ENCODE results near the gene RNASE8. TPM values are rescaled to one million over a fixed set of nuclear protein-coding genes. Genes with fewer than 3 reads are reported as not detected.

RNASE8 gene
- polyA plus RNA-seq, 1 donor from 2014 or later, result not detected

DNA sequence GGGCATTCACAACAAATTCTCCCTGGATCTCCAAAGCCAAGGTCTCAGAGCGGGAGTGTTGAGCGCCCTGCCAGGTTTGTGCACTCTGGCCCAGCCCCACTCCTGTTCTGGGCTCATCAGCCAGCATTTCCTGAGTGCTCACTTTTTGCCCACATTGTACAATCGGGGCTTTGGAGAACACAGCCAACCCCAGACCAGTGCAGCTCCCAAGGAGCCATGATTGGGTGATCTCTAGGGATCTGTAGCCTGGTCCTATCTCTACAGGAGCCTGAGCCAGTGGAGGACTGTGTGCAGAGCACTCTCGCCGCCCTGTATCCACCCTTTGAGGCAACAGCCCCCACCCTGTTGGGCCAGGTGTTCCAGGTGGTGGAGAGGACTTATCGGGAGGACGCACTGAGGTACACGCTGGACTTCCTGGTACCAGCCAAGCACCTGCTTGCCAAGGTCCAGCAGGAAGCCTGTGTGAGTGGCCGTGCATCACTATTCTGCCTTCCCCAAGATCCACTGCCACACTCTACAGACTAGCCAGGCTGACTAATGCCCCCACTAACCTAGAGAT lies 15.2 kb downstream of the RNASE8 start:
- H3K9me2 ChIP-seq (ENCODE audit: insufficient read depth, low read length), result no peaks in the 10 kb centered on the region
- TF ChIP-seq POLR2AphosphoS5 (IDR thresholded peaks at IDR 0.05) (no peak), MXI1 (conservative IDR thresholded peaks at IDR 0.05; ENCODE audit: poor library complexity, severe bottlenecking) (no peak), EP300 (conservative IDR thresholded peaks at IDR 0.05; ENCODE audit: poor library complexity, severe bottlenecking) (no peak), EZH2 (IDR thresholded peaks at IDR 0.05; ENCODE audit: borderline replicate concordance, insufficient read depth, low read length, poor library complexity, severe bottlenecking) (no peak), RAD21 (conservative IDR thresholded peaks at IDR 0.05) (no peak)
- TF ChIP-seq, protein P1, sequence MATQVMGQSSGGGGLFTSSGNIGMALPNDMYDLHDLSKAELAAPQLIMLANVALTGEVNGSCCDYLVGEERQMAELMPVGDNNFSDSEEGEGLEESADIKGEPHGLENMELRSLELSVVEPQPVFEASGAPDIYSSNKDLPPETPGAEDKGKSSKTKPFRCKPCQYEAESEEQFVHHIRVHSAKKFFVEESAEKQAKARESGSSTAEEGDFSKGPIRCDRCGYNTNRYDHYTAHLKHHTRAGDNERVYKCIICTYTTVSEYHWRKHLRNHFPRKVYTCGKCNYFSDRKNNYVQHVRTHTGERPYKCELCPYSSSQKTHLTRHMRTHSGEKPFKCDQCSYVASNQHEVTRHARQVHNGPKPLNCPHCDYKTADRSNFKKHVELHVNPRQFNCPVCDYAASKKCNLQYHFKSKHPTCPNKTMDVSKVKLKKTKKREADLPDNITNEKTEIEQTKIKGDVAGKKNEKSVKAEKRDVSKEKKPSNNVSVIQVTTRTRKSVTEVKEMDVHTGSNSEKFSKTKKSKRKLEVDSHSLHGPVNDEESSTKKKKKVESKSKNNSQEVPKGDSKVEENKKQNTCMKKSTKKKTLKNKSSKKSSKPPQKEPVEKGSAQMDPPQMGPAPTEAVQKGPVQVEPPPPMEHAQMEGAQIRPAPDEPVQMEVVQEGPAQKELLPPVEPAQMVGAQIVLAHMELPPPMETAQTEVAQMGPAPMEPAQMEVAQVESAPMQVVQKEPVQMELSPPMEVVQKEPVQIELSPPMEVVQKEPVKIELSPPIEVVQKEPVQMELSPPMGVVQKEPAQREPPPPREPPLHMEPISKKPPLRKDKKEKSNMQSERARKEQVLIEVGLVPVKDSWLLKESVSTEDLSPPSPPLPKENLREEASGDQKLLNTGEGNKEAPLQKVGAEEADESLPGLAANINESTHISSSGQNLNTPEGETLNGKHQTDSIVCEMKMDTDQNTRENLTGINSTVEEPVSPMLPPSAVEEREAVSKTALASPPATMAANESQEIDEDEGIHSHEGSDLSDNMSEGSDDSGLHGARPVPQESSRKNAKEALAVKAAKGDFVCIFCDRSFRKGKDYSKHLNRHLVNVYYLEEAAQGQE (IDR thresholded peaks at IDR 0.05; ENCODE audit: borderline replicate concordance), result no peak
- TF ChIP-seq, protein P2, sequence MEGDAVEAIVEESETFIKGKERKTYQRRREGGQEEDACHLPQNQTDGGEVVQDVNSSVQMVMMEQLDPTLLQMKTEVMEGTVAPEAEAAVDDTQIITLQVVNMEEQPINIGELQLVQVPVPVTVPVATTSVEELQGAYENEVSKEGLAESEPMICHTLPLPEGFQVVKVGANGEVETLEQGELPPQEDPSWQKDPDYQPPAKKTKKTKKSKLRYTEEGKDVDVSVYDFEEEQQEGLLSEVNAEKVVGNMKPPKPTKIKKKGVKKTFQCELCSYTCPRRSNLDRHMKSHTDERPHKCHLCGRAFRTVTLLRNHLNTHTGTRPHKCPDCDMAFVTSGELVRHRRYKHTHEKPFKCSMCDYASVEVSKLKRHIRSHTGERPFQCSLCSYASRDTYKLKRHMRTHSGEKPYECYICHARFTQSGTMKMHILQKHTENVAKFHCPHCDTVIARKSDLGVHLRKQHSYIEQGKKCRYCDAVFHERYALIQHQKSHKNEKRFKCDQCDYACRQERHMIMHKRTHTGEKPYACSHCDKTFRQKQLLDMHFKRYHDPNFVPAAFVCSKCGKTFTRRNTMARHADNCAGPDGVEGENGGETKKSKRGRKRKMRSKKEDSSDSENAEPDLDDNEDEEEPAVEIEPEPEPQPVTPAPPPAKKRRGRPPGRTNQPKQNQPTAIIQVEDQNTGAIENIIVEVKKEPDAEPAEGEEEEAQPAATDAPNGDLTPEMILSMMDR (IDR thresholded peaks at IDR 0.05; ENCODE audit: poor library complexity, severe bottlenecking), result no peak
- H3K9ac ChIP-seq (ENCODE audit: low read length), result no peak overlapping the region
- no peak overlapping the region for H2AFZ ChIP-seq (ENCODE audit: low read depth, low read length)
- H3K4me3 ChIP-seq (ENCODE audit: low read length), result no peak overlapping the region
- H3K27ac ChIP-seq (ENCODE audit: low read length), result no peak overlapping the region
- H3K36me3 ChIP-seq (ENCODE audit: insufficient read depth, low read length), result peaks cover 5% of the 10 kb centered on the region
- no peak overlapping the region for H3K4me2 ChIP-seq (ENCODE audit: low read length)
- no peaks in the 10 kb centered on the region for H3K27me3 ChIP-seq (ENCODE audit: insufficient read depth, low read depth, low read length)
- H4K20me1 ChIP-seq (ENCODE audit: insufficient read depth), result no peaks in the 10 kb centered on the region
- peaks cover 7% of the 10 kb centered on the region for H3K79me2 ChIP-seq (replicated peaks; ENCODE audit: insufficient read depth, low read length)
- H3K9me3 ChIP-seq (ENCODE audit: low read length), result no peaks in the 10 kb centered on the region
- H3F3A ChIP-seq (ENCODE audit: insufficient read depth, low read length, poor library complexity, severe bottlenecking), result peaks cover 4% of the 10 kb centered on the region

DNA sequence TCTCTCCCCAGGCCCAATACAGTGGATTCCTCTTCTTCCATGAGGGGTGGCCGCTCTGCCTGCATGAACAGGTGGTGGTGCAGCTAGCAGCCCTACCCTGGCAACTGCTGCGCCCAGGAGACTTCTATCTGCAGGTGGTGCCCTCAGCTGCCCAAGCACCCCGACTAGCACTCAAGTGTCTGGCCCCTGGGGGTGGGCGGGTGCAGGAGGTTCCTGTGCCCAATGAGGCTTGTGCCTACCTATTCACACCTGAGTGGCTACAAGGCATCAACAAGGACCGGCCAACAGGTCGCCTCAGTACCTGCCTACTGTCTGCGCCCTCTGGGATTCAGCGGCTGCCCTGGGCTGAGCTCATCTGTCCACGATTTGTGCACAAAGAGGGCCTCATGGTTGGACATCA lies 16.3 kb downstream of the RNASE8 start:
- Histone ChIP-seq H3K9me2 (ENCODE audit: insufficient read depth, low read length) (no peaks in the 10 kb centered on the region), H3K4me2 (ENCODE audit: low read length) (no peak overlapping the region), H2AFZ (ENCODE audit: low read depth, low read length) (no peak overlapping the region), H3K27me3 (ENCODE audit: insufficient read depth, low read depth, low read length) (no peaks in the 10 kb centered on the region), H3K9me3 (ENCODE audit: low read length) (no peaks in the 10 kb centered on the region), H4K20me1 (ENCODE audit: insufficient read depth) (no peaks in the 10 kb centered on the region), H3K36me3 (ENCODE audit: insufficient read depth, low read length) (peaks cover 5% of the 10 kb centered on the region), H3F3A (ENCODE audit: insufficient read depth, low read length, poor library complexity, severe bottlenecking) (no peaks in the 10 kb centered on the region), H3K79me2 (replicated peaks; ENCODE audit: insufficient read depth, low read length) (peaks cover 7% of the 10 kb centered on the region), H3K4me3 (ENCODE audit: low read length) (no peak overlapping the region), H3K9ac (ENCODE audit: low read length) (no peak overlapping the region), H3K27ac (ENCODE audit: low read length) (no peak overlapping the region)
- TF ChIP-seq EZH2 (IDR thresholded peaks at IDR 0.05; ENCODE audit: borderline replicate concordance, insufficient read depth, low read length, poor library complexity, severe bottlenecking) (no peak), MXI1 (conservative IDR thresholded peaks at IDR 0.05; ENCODE audit: poor library complexity, severe bottlenecking) (no peak), EP300 (conservative IDR thresholded peaks at IDR 0.05; ENCODE audit: poor library complexity, severe bottlenecking) (no peak), TAF1 (IDR thresholded peaks at IDR 0.05; ENCODE audit: low read depth) (no peak), RAD21 (conservative IDR thresholded peaks at IDR 0.05) (no peak), POLR2AphosphoS5 (IDR thresholded peaks at IDR 0.05) (no peak), SMC3 (conservative IDR thresholded peaks at IDR 0.05; ENCODE audit: poor library complexity) (no peak)
- TF ChIP-seq, protein P1 (IDR thresholded peaks at IDR 0.05; ENCODE audit: borderline replicate concordance), result no peak
- TF ChIP-seq, protein P2 (IDR thresholded peaks at IDR 0.05; ENCODE audit: poor library complexity, severe bottlenecking), result no peak
